HEK293T (cell line): ENCODE measurements around the gene PRKCA.

Experiments used
- ARNT ChIP-seq: fragments of 450-650 bp; IDR thresholded peaks from 2 replicates; pipeline ENCODE4 v1.6.1; 2017; ENCODE audit warnings: mild to moderate bottlenecking
- BHLHE40 ChIP-seq: fragments of 450-650 bp; IDR thresholded peaks from 2 replicates; pipeline ENCODE4 v1.6.1; 2016; ENCODE audit warnings: mild to moderate bottlenecking, moderate library complexity, borderline replicate concordance
- ELF4 ChIP-seq: fragments of 450-650 bp; IDR thresholded peaks from 2 replicates; pipeline ENCODE4 v1.6.1; 2017; ENCODE audit warnings: antibody characterized with exemption
- FOXA1 ChIP-seq: fragments of 450-650 bp; IDR thresholded peaks from 2 replicates; pipeline ENCODE4 v1.6.1; 2016; ENCODE audit warnings: mild to moderate bottlenecking
- FOXK2 ChIP-seq: fragments of 450-650 bp; IDR thresholded peaks from 2 replicates; pipeline ENCODE4 v1.6.1; 2016; ENCODE audit warnings: mild to moderate bottlenecking
- FOXM1 ChIP-seq: fragments of 450-650 bp; IDR thresholded peaks from 2 replicates; pipeline ENCODE4 v1.6.1; 2017; ENCODE audit warnings: mild to moderate bottlenecking, borderline replicate concordance
- HDGF ChIP-seq: fragments of 450-650 bp; IDR thresholded peaks from 2 replicates; pipeline ENCODE4 v1.6.1; 2017; ENCODE audit warnings: antibody characterized with exemption, borderline replicate concordance
- LEF1 ChIP-seq: fragments of 450-650 bp; IDR thresholded peaks from 2 replicates; pipeline ENCODE4 v1.6.1; 2017; ENCODE audit warnings: mild to moderate bottlenecking, borderline replicate concordance
- SP1 ChIP-seq: fragments of 450-650 bp; IDR thresholded peaks from 2 replicates; pipeline ENCODE4 v1.6.1; 2017
- SUZ12 ChIP-seq: fragments of 450-650 bp; IDR thresholded peaks from 2 replicates; pipeline ENCODE4 v1.6.1; 2016; ENCODE audit warnings: mild to moderate bottlenecking
- TARDBP ChIP-seq: fragments of 450-650 bp; IDR thresholded peaks from 2 replicates; pipeline ENCODE4 v1.6.1; 2016
- ZNF384 ChIP-seq: fragments of 450-650 bp; IDR thresholded peaks from 2 replicates; pipeline ENCODE4 v1.6.1; 2016
- TF ChIP-seq, protein P1 (sequence below): fragments of 450-650 bp; IDR thresholded peaks from 2 replicates; pipeline ENCODE4 v1.6.1; 2016

GRCh38 chr17:66664336-66664735 lies 361.9 kb downstream of the PRKCA start:
- TF ChIP-seq, protein P1, sequence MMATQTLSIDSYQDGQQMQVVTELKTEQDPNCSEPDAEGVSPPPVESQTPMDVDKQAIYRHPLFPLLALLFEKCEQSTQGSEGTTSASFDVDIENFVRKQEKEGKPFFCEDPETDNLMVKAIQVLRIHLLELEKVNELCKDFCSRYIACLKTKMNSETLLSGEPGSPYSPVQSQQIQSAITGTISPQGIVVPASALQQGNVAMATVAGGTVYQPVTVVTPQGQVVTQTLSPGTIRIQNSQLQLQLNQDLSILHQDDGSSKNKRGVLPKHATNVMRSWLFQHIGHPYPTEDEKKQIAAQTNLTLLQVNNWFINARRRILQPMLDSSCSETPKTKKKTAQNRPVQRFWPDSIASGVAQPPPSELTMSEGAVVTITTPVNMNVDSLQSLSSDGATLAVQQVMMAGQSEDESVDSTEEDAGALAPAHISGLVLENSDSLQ = no peak
- no peak for TF ChIP-seq SUZ12
- TF ChIP-seq SP1 = no peak
- no peak for TF ChIP-seq FOXM1
- no peak for TF ChIP-seq ARNT
- TF ChIP-seq LEF1 = no peak
- TF ChIP-seq TARDBP = no peak
- TF ChIP-seq ZNF384 = no peak
- TF ChIP-seq HDGF = no peak
- no peak for TF ChIP-seq ELF4
- TF ChIP-seq BHLHE40 = no peak
- no peak for TF ChIP-seq FOXA1
- TF ChIP-seq FOXK2 = no peak
